ENCODE measurements around the gene AATF. TPM values are rescaled to one million over a fixed set of nuclear protein-coding genes. Genes with fewer than 3 reads are reported as not detected.

Gene AATF
- total and polyA plus RNA-seq, 11 donors: 15.2 to 51.6 (median 28.9) TPM

GRCh38 chr17:37086948-37087347, 138.2 kb downstream of the AATF start:
- Histone ChIP-seq H3K27me3 (no peaks in the 10 kb centered on the region), H3K4me3 (no peak overlapping the region), H3K27ac (no peak overlapping the region), H3K36me3 (peaks cover 0 to 54% (median 33%) of the 10 kb centered on the region in 9 donors), H3K9me3 (no peaks in the 10 kb centered on the region), H3K4me1 (peaks cover 0 to 24% (median 0%) of the 10 kb centered on the region in 12 donors)
- no peak for DNase-seq
- intact Hi-C loops (cut with DNase I): loop anchor here in 2 of 10 donors (10.0 kb wide), 2 partner anchors 58 to 72 kb away; no protein-coding TSS in a partner anchor
- TF ChIP-seq POLR2A (IDR thresholded peaks at IDR 0.05) (no peak), CTCF (IDR thresholded peaks at IDR 0.05) (no peak)
- ATAC-seq: no peak
- WGBS, 4 donors: 86 to 91% (median 87%) methylated on average over 3 of the region's 3 CpGs

GRCh38 chr17:37087683-37088082, 138.9 kb downstream of the AATF start:
- no peak overlapping the region for H3K27ac ChIP-seq
- H3K4me1 ChIP-seq: peaks cover 0 to 24% (median 0%) of the 10 kb centered on the region in 12 donors
- H3K4me3 ChIP-seq: no peak overlapping the region
- H3K9me3 ChIP-seq: no peaks in the 10 kb centered on the region
- peaks cover 0 to 57% (median 36%) of the 10 kb centered on the region in 9 donors for H3K36me3 ChIP-seq
- no peaks in the 10 kb centered on the region for H3K27me3 ChIP-seq
- 93 to 98% (median 97%) methylated on average over 5 of the region's 5 CpGs for WGBS, 4 donors
- DNase-seq (no peak), ATAC-seq (no peak)
- intact Hi-C loops (cut with DNase I): loop anchor here in 2 of 10 donors (10.0 kb wide), 2 partner anchors 57 to 73 kb away; no protein-coding TSS in a partner anchor
- TF ChIP-seq CTCF (IDR thresholded peaks at IDR 0.05) (no peak), POLR2A (IDR thresholded peaks at IDR 0.05) (no peak)

- intact Hi-C loops (cut with DNase I): loop anchor here in 2 of 10 donors (10.0 kb wide), 2 partner anchors 56 to 74 kb away; no protein-coding TSS in a partner anchor
- Histone ChIP-seq H3K27me3 (no peaks in the 10 kb centered on the region), H3K27ac (no peak overlapping the region), H3K4me3 (no peak overlapping the region), H3K9me3 (no peaks in the 10 kb centered on the region), H3K36me3 (peaks cover 0 to 62% (median 36%) of the 10 kb centered on the region in 9 donors), H3K4me1 (peaks cover 0 to 24% (median 0%) of the 10 kb centered on the region in 12 donors)
- DNase-seq (no peak), ATAC-seq (no peak)
- 59 to 74% (median 68%) methylated on average over 3 of the region's 3 CpGs for WGBS, 4 donors
- TF ChIP-seq CTCF (IDR thresholded peaks at IDR 0.05): no peak
- TF ChIP-seq POLR2A (IDR thresholded peaks at IDR 0.05): no peak
These were observed 139.7 kb downstream of the AATF start for GRCh38 chr17:37088459-37088858.

- no peaks in the 10 kb centered on the region for H3K27me3 ChIP-seq
- peaks cover 0 to 24% (median 0%) of the 10 kb centered on the region in 12 donors for H3K4me1 ChIP-seq
- ATAC-seq (peak in 1 of 4 donors; percentile 30), DNase-seq (no peak)
- H3K4me3 ChIP-seq: no peak overlapping the region
- peaks cover 0 to 62% (median 36%) of the 10 kb centered on the region in 9 donors for H3K36me3 ChIP-seq
- H3K9me3 ChIP-seq: no peaks in the 10 kb centered on the region
- WGBS, 4 donors: 78 to 83% (median 80%) methylated on average over 11 of the region's 11 CpGs
- TF ChIP-seq CTCF (IDR thresholded peaks at IDR 0.05): no peak
- TF ChIP-seq POLR2A (IDR thresholded peaks at IDR 0.05): no peak
- intact Hi-C loops (cut with DNase I): loop anchor here in 2 of 10 donors (10.0 kb wide), 2 partner anchors 56 to 74 kb away; no protein-coding TSS in a partner anchor
- H3K27ac ChIP-seq: peak overlapping the region in 1 of 12 donors; percentile 81
These were observed 140.2 kb downstream of the AATF start for GRCh38 chr17:37088913-37089312.
